SK-N-MC (cell line): ENCODE measurements around the gene MCU.

Source experiments
- DNase-seq: peaks from one replicate; pipeline ENCODE4 v3.0.0-alpha.2; 2011; ENCODE audit warnings: low read depth, low spot score
- H3K27ac ChIP-seq: fragments of 200-600 bp; sonication (generic); 2 replicates; pipeline ENCODE4 v1.5.1; 2016; ENCODE audit warnings: mixed run types
- H3K36me3 ChIP-seq: fragments of 200-600 bp; sonication (generic); 2 replicates; pipeline ENCODE4 v1.6.1; 2017; ENCODE audit warnings: antibody characterized with exemption, low read length, mixed read lengths; ENCODE audit not compliant: insufficient read depth
- H3K4me3 ChIP-seq: fragments of 200-600 bp; sonication (generic); 2 replicates; pipeline ENCODE4 v1.5.1; 2016
- H3K9ac ChIP-seq: fragments of 200-600 bp; sonication (generic); 2 replicates; pipeline ENCODE4 v1.8.0; 2017; ENCODE audit warnings: mixed run types, mixed read lengths; ENCODE audit not compliant: insufficient read length
- H3K9me3 ChIP-seq: fragments of 200-600 bp; sonication (generic); 2 replicates; pipeline ENCODE4 v1.6.1; 2017; ENCODE audit warnings: low read depth, mild to moderate bottlenecking, antibody characterized with exemption, low read length, moderate library complexity, mixed read lengths
- EZH2 ChIP-seq: fragments of 200-600 bp; sonication (generic); IDR thresholded peaks from one replicate; pipeline ENCODE4 v1.6.1; 2017; ENCODE audit warnings: antibody characterized with exemption
- FOXP2 ChIP-seq: optimal IDR thresholded peaks from 2 replicates; pipeline ENCODE3; 2011; ENCODE audit warnings: mild to moderate bottlenecking, moderate library complexity; ENCODE audit not compliant: insufficient read depth; ENCODE audit errors: extremely low read length, control extremely low read depth
- POLR2AphosphoS5 ChIP-seq: IDR thresholded peaks from 2 replicates; pipeline ENCODE4 v1.6.1; 2012; ENCODE audit warnings: mild to moderate bottlenecking, low read depth, low read length, borderline replicate concordance

MCU gene

GRCh38 chr10:72719941-72720592 lies 28.1 kb downstream of the MCU start:
- TF ChIP-seq EZH2 (no peak), POLR2AphosphoS5 (no peak), FOXP2 (no peak)
- H3K9ac ChIP-seq, result no peak overlapping the region
- no peak overlapping the region for H3K4me3 ChIP-seq
- H3K27ac ChIP-seq, result no peak overlapping the region
- no peaks in the 10 kb centered on the region for H3K9me3 ChIP-seq
- no peak for DNase-seq
- no peaks in the 10 kb centered on the region; the same call in 1 of the 2 replicates for H3K36me3 ChIP-seq

- no peak for TF ChIP-seq FOXP2
- TF ChIP-seq EZH2, result no peak
- no peak for TF ChIP-seq POLR2AphosphoS5
- DNase-seq, result no peak
- Histone ChIP-seq H3K4me3 (no peak overlapping the region), H3K36me3 (no peaks in the 10 kb centered on the region), H3K9me3 (no peaks in the 10 kb centered on the region), H3K27ac (no peak overlapping the region), H3K9ac (no peak overlapping the region)
These were observed 29.1 kb downstream of the MCU start for GRCh38 chr10:72720814-72721660.

GRCh38 chr10:72727130-72727529 lies 35.2 kb downstream of the MCU start:
- TF ChIP-seq POLR2AphosphoS5 (no peak), FOXP2 (no peak), EZH2 (no peak)
- Histone ChIP-seq H3K9me3 (no peaks in the 10 kb centered on the region), H3K27ac (no peak overlapping the region), H3K9ac (no peak overlapping the region), H3K4me3 (no peak overlapping the region), H3K36me3 (no peaks in the 10 kb centered on the region)
- peak; percentile 1 for DNase-seq

GRCh38 chr10:72728462-72728861 lies 36.5 kb downstream of the MCU start:
- H3K9me3 ChIP-seq, result no peaks in the 10 kb centered on the region
- no peak overlapping the region for H3K27ac ChIP-seq
- DNase-seq, result no peak
- TF ChIP-seq POLR2AphosphoS5 (no peak), FOXP2 (no peak), EZH2 (no peak)
- no peaks in the 10 kb centered on the region for H3K36me3 ChIP-seq
- no peak overlapping the region for H3K4me3 ChIP-seq
- H3K9ac ChIP-seq, result no peak overlapping the region

GRCh38 chr10:72729528-72729927 lies 37.6 kb downstream of the MCU start:
- Histone ChIP-seq H3K4me3 (no peak overlapping the region), H3K36me3 (no peaks in the 10 kb centered on the region), H3K27ac (no peak overlapping the region), H3K9ac (no peak overlapping the region), H3K9me3 (no peaks in the 10 kb centered on the region)
- DNase-seq, result no peak
- no peak for TF ChIP-seq EZH2
- TF ChIP-seq POLR2AphosphoS5, result no peak
- no peak for TF ChIP-seq FOXP2

- no peaks in the 10 kb centered on the region for H3K9me3 ChIP-seq
- no peak for DNase-seq
- H3K4me3 ChIP-seq, result no peak overlapping the region
- TF ChIP-seq FOXP2 (no peak), POLR2AphosphoS5 (no peak), EZH2 (no peak)
- no peak overlapping the region for H3K27ac ChIP-seq
- no peaks in the 10 kb centered on the region for H3K36me3 ChIP-seq
- H3K9ac ChIP-seq, result no peak overlapping the region
These were observed 38.5 kb downstream of the MCU start for GRCh38 chr10:72730479-72730878.

GRCh38 chr10:72731916-72732419 lies 40.0 kb downstream of the MCU start:
- Histone ChIP-seq H3K9ac (no peak overlapping the region), H3K9me3 (no peaks in the 10 kb centered on the region), H3K4me3 (no peak overlapping the region), H3K36me3 (no peaks in the 10 kb centered on the region), H3K27ac (no peak overlapping the region)
- no peak for DNase-seq
- TF ChIP-seq POLR2AphosphoS5, result no peak
- no peak for TF ChIP-seq EZH2
- TF ChIP-seq FOXP2, result no peak

- Histone ChIP-seq H3K36me3 (no peaks in the 10 kb centered on the region), H3K9me3 (no peaks in the 10 kb centered on the region), H3K4me3 (no peak overlapping the region), H3K27ac (no peak overlapping the region), H3K9ac (no peak overlapping the region)
- no peak for DNase-seq
- TF ChIP-seq EZH2 (no peak), POLR2AphosphoS5 (no peak), FOXP2 (no peak)
These were observed 40.6 kb downstream of the MCU start for GRCh38 chr10:72732521-72732920.
